Mesenchymal stem cell (in vitro differentiated cells and primary cell): ENCODE results near the gene ZAR1.
A peak's percentile ranks its signal among the peaks of the same experiment; 100 is the strongest.

Experiments
- DNase-seq: peaks from one replicate; pipeline ENCODE4 v3.0.0-alpha.2; 2013
- H2AFZ ChIP-seq: one replicate; pipeline ENCODE4 v1.6.1; 2013; ENCODE audit warnings: low read depth, mild to moderate bottlenecking, control low read depth, inconsistent platforms, low read length, moderate library complexity
- H2AK5ac ChIP-seq: 2 replicates; pipeline ENCODE4 v1.6.1; 2013; ENCODE audit warnings: low read length, moderate library complexity, mild to moderate bottlenecking, inconsistent platforms; ENCODE audit not compliant: severe bottlenecking
- H2BK120ac ChIP-seq: one replicate; pipeline ENCODE4 v1.6.1; 2013; ENCODE audit warnings: low read depth, mild to moderate bottlenecking, inconsistent platforms, low read length, moderate library complexity
- H2BK12ac ChIP-seq, 2 experiments: one replicate each; pipeline ENCODE4 v1.6.1; 2013; ENCODE audit warnings: inconsistent platforms in 2 of 2, low read length in 2 of 2, mild to moderate bottlenecking in 2 of 2, moderate library complexity in 2 of 2, control low read depth in 1 of 2
- H2BK15ac ChIP-seq: one replicate; pipeline ENCODE4 v1.6.1; 2013; ENCODE audit warnings: mild to moderate bottlenecking, low read depth, inconsistent platforms; ENCODE audit not compliant: poor library complexity, severe bottlenecking
- H2BK5ac ChIP-seq: 2 replicates; pipeline ENCODE4 v1.6.1; 2013; ENCODE audit warnings: low read depth, mild to moderate bottlenecking, low read length, control low read depth, inconsistent platforms; ENCODE audit not compliant: poor library complexity, severe bottlenecking
- H3K14ac ChIP-seq, 2 experiments: one replicate each; pipeline ENCODE4 v1.6.1; 2013; ENCODE audit warnings: inconsistent platforms in 2 of 2, low read length in 2 of 2, control low read depth in 1 of 2, mild to moderate bottlenecking in 1 of 2, moderate library complexity in 1 of 2
- H3K18ac ChIP-seq, 2 experiments: one replicate each; pipeline ENCODE4 v1.6.1; 2013; ENCODE audit warnings: inconsistent platforms in 2 of 2, low read length in 2 of 2, control low read depth in 1 of 2, low read depth in 1 of 2, mild to moderate bottlenecking in 1 of 2
- H3K23ac ChIP-seq, 2 experiments: one replicate each; pipeline ENCODE4 v1.6.1; 2013; ENCODE audit warnings: inconsistent platforms in 2 of 2, low read length in 2 of 2, mild to moderate bottlenecking in 2 of 2, moderate library complexity in 2 of 2, control low read depth in 1 of 2
- H3K27ac ChIP-seq: 2 replicates; pipeline ENCODE4 v1.5.1; 2013; ENCODE audit warnings: mild to moderate bottlenecking, moderate library complexity, low read length, control low read depth, inconsistent platforms; ENCODE audit not compliant: poor library complexity, severe bottlenecking
- H3K27me3 ChIP-seq, 2 experiments: 2 replicates each; pipeline versions ENCODE4 v1.6.1 to v1.7.0; 2013; ENCODE audit warnings: low read length in 2 of 2, mild to moderate bottlenecking in 2 of 2, moderate library complexity in 2 of 2, control low read depth in 1 of 2, inconsistent platforms in 1 of 2; ENCODE audit not compliant: control insufficient read depth in 1 of 2, insufficient read depth in 1 of 2
- H3K36me3 ChIP-seq, 2 experiments: 2 replicates each; pipeline versions ENCODE4 v1.6.1 to v1.7.0; 2013; ENCODE audit warnings: low read length in 2 of 2, control low read depth in 1 of 2, inconsistent platforms in 1 of 2, low read depth in 1 of 2, mild to moderate bottlenecking in 1 of 2; ENCODE audit not compliant: insufficient read depth in 2 of 2, control insufficient read depth in 1 of 2
- H3K4ac ChIP-seq, 2 experiments: one replicate each; pipeline ENCODE4 v1.6.1; 2013; ENCODE audit warnings: inconsistent platforms in 2 of 2, low read length in 2 of 2, mild to moderate bottlenecking in 2 of 2, moderate library complexity in 2 of 2, control low read depth in 1 of 2, low read depth in 1 of 2
- H3K4me1 ChIP-seq: 2 replicates; pipeline ENCODE4 v1.6.1; 2013; ENCODE audit warnings: low read depth, low read length, control low read depth; ENCODE audit not compliant: control insufficient read depth, insufficient read depth
- H3K4me2 ChIP-seq: 2 replicates; pipeline ENCODE4 v1.6.1; 2013; ENCODE audit warnings: low read length, mild to moderate bottlenecking, inconsistent platforms; ENCODE audit not compliant: poor library complexity, severe bottlenecking
- H3K4me3 ChIP-seq, 2 experiments: 2 replicates each; pipeline versions ENCODE4 v1.5.1 to v1.7.0; 2013; ENCODE audit warnings: low read length in 2 of 2, mild to moderate bottlenecking in 2 of 2, control low read depth in 1 of 2, low read depth in 1 of 2; ENCODE audit not compliant: insufficient read depth in 1 of 2
- H3K79me1 ChIP-seq: replicated peaks from 2 replicates; pipeline ENCODE4 v1.6.1; 2013; ENCODE audit warnings: mild to moderate bottlenecking, control low read depth, low read length, inconsistent platforms; ENCODE audit not compliant: poor library complexity, severe bottlenecking
- H3K9ac ChIP-seq: 2 replicates; pipeline ENCODE4 v1.7.0; 2013; ENCODE audit warnings: mild to moderate bottlenecking, low read length, moderate library complexity
- H3K9me3 ChIP-seq: 2 replicates; pipeline ENCODE4 v1.7.0; 2013; ENCODE audit warnings: mild to moderate bottlenecking, low read length; ENCODE audit not compliant: control insufficient read depth
- H4K8ac ChIP-seq: one replicate; pipeline ENCODE4 v1.6.1; 2013; ENCODE audit warnings: inconsistent platforms, mild to moderate bottlenecking, low read length, moderate library complexity
- H4K91ac ChIP-seq: one replicate; pipeline ENCODE4 v1.6.1; 2013; ENCODE audit warnings: mild to moderate bottlenecking, low read length, inconsistent platforms
- WGBS: methylation state at CpG from one replicate; pipeline ENCODE4 v1.1.7; 2013; ENCODE audit warnings: mixed read lengths; 5-methylcytosine and 5-hydroxymethylcytosine counted together

The ZAR1 gene

DNA sequence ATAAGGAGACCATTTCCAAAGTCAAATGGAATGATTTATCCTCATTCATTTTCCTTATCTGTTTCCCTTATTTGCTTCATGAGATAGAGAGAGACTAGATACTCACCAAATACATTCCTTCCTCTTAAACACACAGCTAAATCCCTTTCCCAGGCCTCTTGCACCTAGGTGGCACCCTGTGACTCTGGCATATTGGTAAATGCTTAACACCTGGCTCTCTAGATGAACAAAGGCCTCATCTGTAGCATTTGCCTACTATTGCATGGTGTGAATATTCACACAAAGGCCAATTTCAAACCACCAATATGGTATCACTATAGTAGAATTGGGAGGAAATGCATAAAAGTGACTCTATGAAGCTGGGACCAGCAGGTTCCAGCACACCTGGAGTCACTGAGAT is 29.1 kb upstream of the ZAR1 start:
- no peak overlapping the region for H3K23ac ChIP-seq
- H2BK15ac ChIP-seq = no peak overlapping the region
- no peak overlapping the region for H4K8ac ChIP-seq
- H3K4me3 ChIP-seq = no peak overlapping the region
- DNase-seq = no peak
- H3K27me3 ChIP-seq = peaks cover 0 to 5% of the 10 kb centered on the region in 2 experiments
- no peak overlapping the region for H2AFZ ChIP-seq
- no peaks in the 10 kb centered on the region for H3K36me3 ChIP-seq
- H2AK5ac ChIP-seq = no peak overlapping the region
- H3K27ac ChIP-seq = no peak overlapping the region
- peak overlapping the region in 1 of 2 experiments; percentile 7 for H3K14ac ChIP-seq
- no peaks in the 10 kb centered on the region for H3K4me1 ChIP-seq
- no peak overlapping the region for H2BK120ac ChIP-seq
- H2BK12ac ChIP-seq = no peak overlapping the region
- H4K91ac ChIP-seq = no peak overlapping the region
- H3K79me1 ChIP-seq = no peaks in the 10 kb centered on the region
- H3K4ac ChIP-seq = no peak overlapping the region
- no peak overlapping the region for H3K4me2 ChIP-seq
- no peak overlapping the region for H3K18ac ChIP-seq
- H3K9me3 ChIP-seq = peaks cover 5% of the 10 kb centered on the region
- H3K9ac ChIP-seq = no peak overlapping the region
- no peak overlapping the region for H2BK5ac ChIP-seq

DNA sequence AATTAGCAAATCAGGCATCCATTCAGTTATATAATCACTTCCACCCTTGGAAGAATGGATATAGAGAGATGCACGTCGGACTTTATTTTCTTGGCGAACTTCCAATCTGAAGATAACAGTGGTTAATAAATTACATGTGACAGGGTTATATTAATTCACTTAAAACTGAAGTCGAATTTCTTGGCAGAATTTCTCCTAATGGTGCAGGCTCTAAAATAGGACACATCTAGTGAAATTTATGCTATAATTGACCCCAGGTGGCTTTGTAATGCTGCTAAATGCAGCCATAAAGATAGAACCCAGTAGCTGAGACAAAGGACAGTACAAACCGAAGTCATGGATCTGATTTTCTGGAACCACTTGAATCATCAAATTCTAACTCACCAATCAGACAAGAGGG is 27.7 kb upstream of the ZAR1 start:
- DNase-seq = no peak
- no peak overlapping the region for H3K9ac ChIP-seq
- peaks cover 0 to 5% of the 10 kb centered on the region in 2 experiments for H3K27me3 ChIP-seq
- no peaks in the 10 kb centered on the region for H3K36me3 ChIP-seq
- WGBS = 91% methylated on average over 2 of the region's 5 CpGs
- H3K14ac ChIP-seq = no peak overlapping the region
- H3K79me1 ChIP-seq = no peaks in the 10 kb centered on the region
- H2BK15ac ChIP-seq = no peak overlapping the region
- H4K8ac ChIP-seq = no peak overlapping the region
- H3K9me3 ChIP-seq = peaks cover 5% of the 10 kb centered on the region
- H2AK5ac ChIP-seq = no peak overlapping the region
- no peak overlapping the region for H3K4me3 ChIP-seq
- H3K4ac ChIP-seq = no peak overlapping the region
- H2AFZ ChIP-seq = no peak overlapping the region
- no peak overlapping the region for H4K91ac ChIP-seq
- H2BK5ac ChIP-seq = no peak overlapping the region
- H3K27ac ChIP-seq = no peak overlapping the region
- no peak overlapping the region for H2BK12ac ChIP-seq
- no peak overlapping the region for H2BK120ac ChIP-seq
- H3K4me2 ChIP-seq = no peak overlapping the region
- H3K18ac ChIP-seq = no peak overlapping the region
- no peak overlapping the region for H3K23ac ChIP-seq
- H3K4me1 ChIP-seq = no peaks in the 10 kb centered on the region

DNA sequence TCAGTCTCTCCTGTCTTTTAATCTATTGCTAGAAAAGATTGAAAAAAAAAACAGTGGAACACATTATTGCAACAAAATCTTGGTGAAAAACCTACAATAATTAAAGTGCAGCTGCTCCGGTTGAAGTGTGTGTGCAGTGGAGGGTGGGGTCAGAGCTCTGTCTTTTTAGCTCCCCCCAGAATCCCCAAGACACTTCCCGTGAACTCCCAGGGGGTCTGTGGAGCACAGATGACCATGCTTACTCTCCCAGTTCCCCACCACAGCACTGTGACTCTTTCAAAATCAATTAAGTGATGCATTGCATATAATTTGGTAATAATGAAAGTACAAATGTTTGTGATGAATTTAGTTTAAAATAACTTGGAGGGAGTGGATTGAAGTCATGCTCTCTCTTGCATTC is 22.6 kb upstream of the ZAR1 start:
- no peak overlapping the region for H3K4me2 ChIP-seq
- no peak overlapping the region for H2BK12ac ChIP-seq
- no peak overlapping the region for H2BK120ac ChIP-seq
- peaks cover 0 to 4% of the 10 kb centered on the region in 2 experiments for H3K27me3 ChIP-seq
- H3K27ac ChIP-seq = no peak overlapping the region
- no peaks in the 10 kb centered on the region for H3K79me1 ChIP-seq
- H3K9ac ChIP-seq = no peak overlapping the region
- H3K18ac ChIP-seq = no peak overlapping the region
- H3K4me3 ChIP-seq = no peak overlapping the region
- H4K91ac ChIP-seq = no peak overlapping the region
- H2BK5ac ChIP-seq = no peak overlapping the region
- WGBS = 100% methylated on average over 1 of the region's 2 CpGs
- H2BK15ac ChIP-seq = no peak overlapping the region
- H3K4ac ChIP-seq = no peak overlapping the region
- no peaks in the 10 kb centered on the region for H3K4me1 ChIP-seq
- H3K23ac ChIP-seq = no peak overlapping the region
- no peak overlapping the region for H2AFZ ChIP-seq
- no peaks in the 10 kb centered on the region for H3K36me3 ChIP-seq
- H3K9me3 ChIP-seq = peaks cover 5% of the 10 kb centered on the region
- no peak overlapping the region for H3K14ac ChIP-seq
- no peak for DNase-seq
- H4K8ac ChIP-seq = no peak overlapping the region
- no peak overlapping the region for H2AK5ac ChIP-seq

DNA sequence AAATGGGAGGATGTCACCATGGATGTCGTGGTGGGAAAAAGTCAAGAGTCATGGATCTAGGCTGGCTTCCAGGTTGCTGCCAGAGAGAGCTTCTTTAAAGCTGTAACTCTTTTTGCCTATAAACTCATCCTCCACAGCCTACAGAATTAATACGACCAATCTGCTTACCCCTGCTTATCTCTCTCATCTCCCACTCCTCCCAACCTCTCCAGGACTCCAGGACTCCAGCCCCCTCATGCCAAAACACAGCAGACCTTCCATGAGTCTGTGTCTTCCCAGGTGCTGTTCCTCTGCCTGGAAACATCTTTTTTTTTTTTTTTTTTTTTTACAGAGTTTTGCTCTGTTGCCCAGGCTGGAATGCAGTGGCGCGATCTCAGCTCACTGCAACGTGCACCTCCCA is 22.2 kb upstream of the ZAR1 start:
- Histone ChIP-seq H3K27me3 (no peaks in the 10 kb centered on the region), H3K23ac (no peak overlapping the region), H3K9ac (no peak overlapping the region), H2AFZ (no peak overlapping the region), H3K4me3 (no peak overlapping the region), H3K27ac (no peak overlapping the region), H3K14ac (no peak overlapping the region), H3K4me1 (no peaks in the 10 kb centered on the region), H4K8ac (no peak overlapping the region), H4K91ac (no peak overlapping the region), H3K4ac (no peak overlapping the region), H3K18ac (no peak overlapping the region), H2BK12ac (no peak overlapping the region), H3K9me3 (peaks cover 5% of the 10 kb centered on the region), H2BK5ac (no peak overlapping the region), H3K4me2 (no peak overlapping the region), H3K36me3 (no peaks in the 10 kb centered on the region), H3K79me1 (no peaks in the 10 kb centered on the region), H2BK15ac (no peak overlapping the region), H2BK120ac (no peak overlapping the region), H2AK5ac (no peak overlapping the region)
- DNase-seq = no peak
- 74% methylated on average over 5 of the region's 5 CpGs for WGBS
